ENCODE measurements around the gene ADCY9. TPM values are rescaled to one million over a fixed set of nuclear protein-coding genes. Genes with fewer than 3 reads are reported as not detected.

ADCY9 gene
- total RNA-seq, 2 donors from 2014 or later = 7.2 to 58.3 TPM

DNA sequence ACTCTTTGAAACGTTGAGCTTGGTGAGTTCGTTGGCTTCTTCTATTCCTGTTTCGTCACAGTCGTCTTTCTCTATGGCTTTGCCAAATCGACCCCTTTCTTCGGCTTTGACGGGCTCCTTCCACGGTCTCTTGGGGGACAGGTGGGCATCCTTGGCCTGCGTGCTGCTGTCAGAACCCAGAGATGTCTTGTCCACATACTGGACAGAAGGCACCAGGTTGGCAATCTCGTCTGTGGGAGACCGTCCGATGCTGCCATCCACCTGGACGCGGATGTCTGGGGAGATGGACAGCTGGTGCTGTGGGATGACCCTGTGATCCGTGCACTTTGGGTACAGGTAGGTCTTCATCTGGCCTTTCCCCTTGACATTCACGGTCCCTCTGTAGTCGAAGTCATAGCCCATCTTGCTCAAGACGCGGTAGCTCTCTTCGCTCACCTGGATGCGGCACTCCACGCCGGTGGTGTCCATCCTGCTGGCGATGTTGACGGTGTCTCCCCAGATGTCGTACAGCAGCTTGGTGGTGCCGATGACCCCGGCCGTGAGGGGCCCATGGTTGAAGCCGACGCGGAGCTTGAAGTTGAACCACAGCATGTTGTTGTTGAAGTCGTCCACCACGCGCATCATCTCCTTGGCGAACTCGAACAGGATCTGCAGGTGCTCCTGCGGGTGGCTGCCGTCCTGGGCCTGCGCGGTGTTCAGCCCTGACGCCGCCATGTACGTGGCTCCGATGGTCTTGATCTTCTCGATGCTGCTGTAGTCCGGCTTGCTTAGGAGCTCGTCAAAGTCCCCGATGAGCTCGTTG lies 150.3 kb downstream of the ADCY9 start:
- H3K27ac ChIP-seq = no peak overlapping the region
- intact Hi-C loops (cut with DNase I) = no loop called here
- H3K9me3 ChIP-seq = no peaks in the 10 kb centered on the region
- H3K4me3 ChIP-seq = no peak overlapping the region
- no peaks in the 10 kb centered on the region for H3K4me1 ChIP-seq (replicated peaks)
- WGBS = 96% methylated on average over 50 of the region's 50 CpGs
- no peak for DNase-seq (ENCODE audit: low spot score)
- H3K36me3 ChIP-seq = no peaks in the 10 kb centered on the region
- TF ChIP-seq POLR2A (IDR thresholded peaks at IDR 0.05) = no peak
- TF ChIP-seq POLR2AphosphoS5 (IDR thresholded peaks at IDR 0.05) = no peak
- TF ChIP-seq, protein P1, sequence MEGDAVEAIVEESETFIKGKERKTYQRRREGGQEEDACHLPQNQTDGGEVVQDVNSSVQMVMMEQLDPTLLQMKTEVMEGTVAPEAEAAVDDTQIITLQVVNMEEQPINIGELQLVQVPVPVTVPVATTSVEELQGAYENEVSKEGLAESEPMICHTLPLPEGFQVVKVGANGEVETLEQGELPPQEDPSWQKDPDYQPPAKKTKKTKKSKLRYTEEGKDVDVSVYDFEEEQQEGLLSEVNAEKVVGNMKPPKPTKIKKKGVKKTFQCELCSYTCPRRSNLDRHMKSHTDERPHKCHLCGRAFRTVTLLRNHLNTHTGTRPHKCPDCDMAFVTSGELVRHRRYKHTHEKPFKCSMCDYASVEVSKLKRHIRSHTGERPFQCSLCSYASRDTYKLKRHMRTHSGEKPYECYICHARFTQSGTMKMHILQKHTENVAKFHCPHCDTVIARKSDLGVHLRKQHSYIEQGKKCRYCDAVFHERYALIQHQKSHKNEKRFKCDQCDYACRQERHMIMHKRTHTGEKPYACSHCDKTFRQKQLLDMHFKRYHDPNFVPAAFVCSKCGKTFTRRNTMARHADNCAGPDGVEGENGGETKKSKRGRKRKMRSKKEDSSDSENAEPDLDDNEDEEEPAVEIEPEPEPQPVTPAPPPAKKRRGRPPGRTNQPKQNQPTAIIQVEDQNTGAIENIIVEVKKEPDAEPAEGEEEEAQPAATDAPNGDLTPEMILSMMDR (IDR thresholded peaks at IDR 0.05) = no peak
- H3K27me3 ChIP-seq (replicated peaks; ENCODE audit: insufficient read depth) = no peaks in the 10 kb centered on the region

DNA sequence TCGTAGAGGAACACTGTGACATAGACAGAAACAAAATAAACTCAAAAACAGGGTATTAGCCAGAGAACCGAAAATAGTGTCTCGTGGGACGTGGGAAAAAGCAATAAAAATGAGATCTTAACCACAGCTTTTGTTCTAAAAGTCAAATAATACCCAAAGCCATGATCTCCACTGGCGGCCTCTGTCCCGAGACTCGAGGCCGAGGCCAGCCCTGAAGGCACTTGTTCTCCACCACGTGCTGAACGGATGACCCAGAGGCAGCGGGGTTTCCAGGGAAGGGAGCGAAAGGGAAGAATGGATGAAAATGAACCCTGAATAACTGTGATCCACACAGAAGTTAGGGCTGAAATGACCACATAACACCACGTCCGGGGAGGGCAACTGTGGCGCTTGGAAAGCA lies 150.9 kb downstream of the ADCY9 start:
- no peaks in the 10 kb centered on the region for H3K9me3 ChIP-seq
- intact Hi-C loops (cut with DNase I) = no loop called here
- no peaks in the 10 kb centered on the region for H3K27me3 ChIP-seq (replicated peaks; ENCODE audit: insufficient read depth)
- 76% methylated on average over 15 of the region's 15 CpGs for WGBS
- TF ChIP-seq POLR2A (IDR thresholded peaks at IDR 0.05) = no peak
- TF ChIP-seq, protein P1 (IDR thresholded peaks at IDR 0.05) = no peak
- TF ChIP-seq POLR2AphosphoS5 (IDR thresholded peaks at IDR 0.05) = no peak
- no peaks in the 10 kb centered on the region for H3K4me1 ChIP-seq (replicated peaks)
- DNase-seq (ENCODE audit: low spot score) = no peak
- no peaks in the 10 kb centered on the region for H3K36me3 ChIP-seq
- H3K27ac ChIP-seq = no peak overlapping the region
- no peak overlapping the region for H3K4me3 ChIP-seq

DNA sequence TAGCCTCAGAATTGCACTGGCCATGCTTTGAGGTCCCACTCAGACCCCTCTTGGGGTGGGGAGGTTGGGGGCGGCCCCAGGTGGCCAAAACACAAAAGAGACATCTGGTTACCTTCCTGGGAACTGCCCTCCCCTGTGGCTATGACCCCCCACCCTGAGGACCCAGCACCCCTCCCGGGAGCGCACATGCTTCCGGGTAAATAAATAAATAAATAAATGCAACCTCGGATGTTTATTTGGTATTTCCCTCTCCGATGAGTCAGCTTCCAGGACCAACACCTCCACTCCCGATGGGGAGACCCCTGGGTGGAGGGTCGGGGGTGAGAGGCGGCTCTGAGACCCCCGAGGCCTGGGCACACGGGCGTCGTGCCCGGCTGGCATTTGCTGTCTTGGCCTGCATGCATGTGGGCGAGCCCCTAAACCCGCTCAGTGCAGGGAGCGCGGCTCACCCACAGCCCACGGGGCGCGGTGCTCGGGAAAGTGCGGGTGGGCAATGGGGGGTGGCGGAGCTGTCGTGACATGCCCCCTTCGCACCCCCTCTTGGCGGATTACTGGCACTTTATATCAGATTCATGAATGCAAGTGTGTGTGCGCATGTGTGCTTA lies 151.5 kb downstream of the ADCY9 start:
- TF ChIP-seq POLR2A (IDR thresholded peaks at IDR 0.05) (no peak), POLR2AphosphoS5 (IDR thresholded peaks at IDR 0.05) (no peak)
- TF ChIP-seq, protein P1 (IDR thresholded peaks at IDR 0.05) = no peak
- Histone ChIP-seq H3K36me3 (no peaks in the 10 kb centered on the region), H3K9me3 (no peaks in the 10 kb centered on the region), H3K4me1 (replicated peaks) (no peaks in the 10 kb centered on the region), H3K4me3 (no peak overlapping the region), H3K27ac (no peak overlapping the region), H3K27me3 (replicated peaks; ENCODE audit: insufficient read depth) (no peaks in the 10 kb centered on the region)
- no peak for DNase-seq (ENCODE audit: low spot score)
- WGBS = 93% methylated on average over 28 of the region's 28 CpGs
- intact Hi-C loops (cut with DNase I) = no loop called here

DNA sequence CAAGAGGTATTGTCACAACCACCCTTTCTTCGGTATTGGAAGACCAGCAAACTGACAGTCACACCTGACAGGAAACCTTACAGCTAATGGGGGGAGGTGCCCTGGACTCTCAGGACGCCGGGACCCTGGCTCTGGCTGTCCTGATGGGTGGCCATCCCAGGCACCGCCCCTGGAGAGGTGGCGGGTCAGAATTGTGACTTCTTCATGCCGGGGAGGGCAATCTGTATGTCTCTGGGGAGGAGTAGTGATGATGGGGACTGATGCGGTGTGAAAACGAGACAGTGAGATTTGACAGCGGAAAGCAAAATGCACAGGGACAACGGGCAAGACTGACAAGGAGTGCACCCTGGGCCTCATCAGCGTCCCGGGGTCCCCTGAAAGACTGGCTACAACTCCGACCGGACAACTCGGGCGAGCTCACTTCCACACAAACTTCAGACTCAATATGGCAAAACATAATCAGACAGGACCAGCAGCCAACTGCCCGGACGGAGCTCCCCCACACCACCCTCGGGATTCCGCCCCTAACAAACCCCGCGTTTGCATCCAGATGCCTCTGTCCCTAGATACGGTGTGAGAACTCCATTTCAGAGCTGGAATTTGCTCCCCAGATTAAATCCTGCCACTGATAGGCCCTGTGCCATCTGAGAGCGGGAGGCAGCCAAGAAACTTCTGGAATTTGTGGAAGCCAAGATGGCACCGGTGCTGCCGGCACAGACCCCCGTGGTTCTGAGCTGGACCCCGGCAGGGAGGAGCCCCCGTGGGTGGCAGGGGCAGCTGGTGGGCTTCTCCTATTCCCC lies 152.2 kb downstream of the ADCY9 start:
- DNase-seq (ENCODE audit: low spot score) = no peak
- no peak overlapping the region for H3K4me3 ChIP-seq
- no peaks in the 10 kb centered on the region for H3K4me1 ChIP-seq (replicated peaks)
- no peak overlapping the region for H3K27ac ChIP-seq
- intact Hi-C loops (cut with DNase I) = no loop called here
- no peaks in the 10 kb centered on the region for H3K27me3 ChIP-seq (replicated peaks; ENCODE audit: insufficient read depth)
- H3K36me3 ChIP-seq = no peaks in the 10 kb centered on the region
- no peaks in the 10 kb centered on the region for H3K9me3 ChIP-seq
- TF ChIP-seq POLR2A (IDR thresholded peaks at IDR 0.05) (no peak), POLR2AphosphoS5 (IDR thresholded peaks at IDR 0.05) (no peak)
- TF ChIP-seq, protein P1 (IDR thresholded peaks at IDR 0.05) = no peak
- 84% methylated on average over 29 of the region's 29 CpGs for WGBS
